OCI-M2 (cell line): Measurements from ENCODE around the gene NCOA5.
A peak's percentile ranks its signal among the peaks of the same experiment; 100 is the strongest.

Experiments
- DNase-seq: peaks from one replicate; lab custom pipeline; 2025; ENCODE audit not compliant: unreplicated experiment; lab: John Stamatoyannopoulos, UW

The NCOA5 gene

GRCh38 chr20:46044896-46045295 is 44.9 kb downstream of the NCOA5 start:
- DNase-seq: no peak

- no peak for DNase-seq
Observed at GRCh38 chr20:46043556-46043955, 46.2 kb downstream of the NCOA5 start.

GRCh38 chr20:46040902-46041535 is 48.7 kb downstream of the NCOA5 start:
- DNase-seq: peak; percentile 22

GRCh38 chr20:46037036-46037435 is 52.7 kb downstream of the NCOA5 start:
- no peak for DNase-seq

- no peak for DNase-seq
Observed at GRCh38 chr20:46036370-46036769, 53.4 kb downstream of the NCOA5 start.

DNA sequence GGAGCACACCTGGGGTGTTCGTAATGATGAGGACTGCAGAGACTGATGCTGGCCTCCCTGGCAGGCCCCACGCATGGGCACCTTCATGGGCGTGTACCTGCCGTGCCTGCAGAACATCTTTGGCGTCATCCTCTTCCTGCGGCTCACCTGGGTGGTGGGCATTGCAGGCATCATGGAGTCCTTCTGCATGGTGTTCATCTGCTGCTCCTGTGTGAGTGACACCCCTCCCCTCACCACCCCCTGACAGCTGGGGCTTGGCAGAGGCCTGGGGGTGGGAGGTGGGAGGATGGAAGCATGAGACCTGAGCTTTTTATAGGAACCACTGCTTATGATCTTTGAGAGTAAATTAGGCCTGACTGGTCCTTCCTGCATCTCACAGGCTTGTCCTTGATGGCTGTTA is 54.0 kb downstream of the NCOA5 start:
- DNase-seq: no peak

DNA sequence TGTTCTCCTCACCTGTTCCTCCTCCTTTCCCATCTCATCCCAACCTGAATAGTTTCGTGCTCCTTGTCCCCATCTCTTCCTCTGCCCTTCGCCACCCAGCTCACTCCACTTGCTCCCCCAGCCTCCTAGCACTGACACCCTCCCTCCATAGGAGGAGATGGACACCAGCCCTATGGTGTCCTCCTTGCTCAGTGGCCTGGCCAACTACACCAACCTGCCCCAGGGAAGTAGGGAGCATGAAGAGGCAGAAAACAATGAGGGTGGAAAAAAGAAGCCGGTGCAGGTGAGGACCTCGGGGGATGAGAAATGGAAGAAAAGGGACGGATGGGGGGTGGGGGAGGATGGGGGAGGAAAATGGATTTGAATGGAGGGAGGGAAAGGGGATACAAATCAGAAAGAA is 54.5 kb downstream of the NCOA5 start:
- DNase-seq: no peak

GRCh38 chr20:46034039-46034438 is 55.7 kb downstream of the NCOA5 start:
- no peak for DNase-seq

- DNase-seq: no peak
Observed at GRCh38 chr20:46031701-46032254, 58.0 kb downstream of the NCOA5 start.

GRCh38 chr20:46031014-46031569 is 58.7 kb downstream of the NCOA5 start:
- no peak for DNase-seq

GRCh38 chr20:46030284-46031013 is 59.3 kb downstream of the NCOA5 start:
- DNase-seq: no peak

- no peak for DNase-seq
Observed at GRCh38 chr20:46028772-46029371, 60.9 kb downstream of the NCOA5 start, which contains the start of gene SLC12A5. TSS of gene SLC12A5 (plus strand) at chr20:46029215. CDS start at chr20:46029345, 130 bp downstream.

DNA sequence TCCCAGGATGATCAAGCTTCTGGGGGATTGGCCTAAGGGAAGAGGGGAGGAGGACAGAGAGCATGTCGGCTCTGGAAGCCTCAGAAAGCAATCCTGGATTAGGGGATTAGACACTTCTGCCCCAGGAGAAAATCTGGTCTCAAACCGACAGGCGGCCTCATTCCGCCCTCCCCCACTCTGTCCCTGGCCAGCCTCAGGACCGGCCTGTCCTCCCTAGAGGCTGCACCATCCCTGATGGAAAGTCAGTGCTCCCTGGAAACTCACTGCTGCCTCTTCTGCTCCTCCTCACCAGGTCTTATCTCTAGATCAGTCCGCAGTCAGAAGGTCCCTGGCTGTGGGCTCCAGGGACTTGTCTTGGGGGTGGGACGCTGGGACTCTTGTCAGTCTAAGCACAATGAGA is 61.7 kb downstream of the NCOA5 start:
- no peak for DNase-seq

DNA sequence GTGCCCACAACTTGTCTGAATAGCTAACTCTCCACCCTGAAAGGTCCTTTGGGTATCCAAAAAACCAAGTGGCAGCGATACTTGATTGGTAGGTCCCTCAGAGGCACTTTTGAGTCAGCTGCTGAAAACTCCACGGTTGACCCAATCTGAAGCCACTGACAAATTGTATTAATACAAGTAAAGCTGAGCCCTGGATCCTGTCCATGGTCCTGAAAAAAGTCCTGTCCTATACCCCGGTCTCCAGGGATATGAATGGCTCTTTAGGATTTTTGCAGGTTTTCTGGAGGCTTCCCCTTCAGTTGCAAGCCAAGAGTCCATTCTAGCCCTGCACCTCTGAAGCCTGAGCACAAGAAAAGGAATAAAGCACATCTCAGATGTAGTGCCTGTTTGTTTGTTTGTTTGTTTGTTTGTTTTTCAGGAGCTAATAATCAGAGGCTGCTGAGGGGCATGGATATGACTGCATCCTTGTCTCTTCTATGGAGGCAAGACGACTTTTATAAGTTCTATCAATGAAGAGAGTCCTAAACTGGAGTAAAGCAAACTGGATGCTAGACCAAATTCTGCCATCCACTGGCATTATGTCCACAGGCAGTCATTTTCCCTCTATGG is 62.4 kb downstream of the NCOA5 start:
- peak; percentile 58 for DNase-seq

GRCh38 chr20:46025376-46025783 is 64.4 kb downstream of the NCOA5 start:
- no peak for DNase-seq

DNA sequence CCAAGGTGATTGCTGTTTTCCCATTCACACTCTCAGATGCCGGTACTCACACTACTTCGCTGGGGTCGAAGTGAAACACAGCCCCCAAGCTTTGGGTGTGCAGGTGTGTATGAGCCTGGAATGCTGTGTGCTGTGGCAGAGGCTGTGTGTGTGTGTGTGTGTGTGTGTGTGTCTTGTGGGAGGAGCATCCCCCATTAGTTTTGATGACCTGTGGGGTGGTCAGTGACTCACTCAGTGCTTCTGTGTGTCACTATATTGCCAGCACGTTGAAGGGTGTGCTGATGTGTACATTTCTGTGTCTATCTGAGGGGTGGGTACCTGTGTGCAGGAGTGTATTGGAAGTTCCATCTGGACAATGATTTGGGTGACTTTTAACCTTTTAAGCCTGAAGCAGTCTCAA is 65.8 kb downstream of the NCOA5 start:
- DNase-seq: no peak

DNA sequence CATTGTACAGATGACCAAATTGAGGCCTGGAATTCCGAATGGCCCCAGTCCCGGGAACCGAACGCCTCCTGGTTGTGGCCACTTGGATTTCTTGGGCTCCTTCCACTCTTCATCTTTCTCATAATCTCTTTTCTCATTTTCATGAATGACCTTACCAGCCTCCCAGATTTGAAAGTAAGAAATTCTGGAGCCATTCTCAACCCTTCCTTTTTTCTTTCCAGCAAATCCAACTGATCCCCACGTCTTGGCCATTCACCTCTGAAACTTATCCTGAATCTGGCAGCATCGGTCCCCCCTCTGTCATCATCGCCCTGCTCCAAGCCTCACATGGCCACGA is 66.6 kb downstream of the NCOA5 start:
- no peak for DNase-seq

- DNase-seq: peak; percentile 18
Observed at GRCh38 chr20:46022411-46023147, 67.2 kb downstream of the NCOA5 start.

DNA sequence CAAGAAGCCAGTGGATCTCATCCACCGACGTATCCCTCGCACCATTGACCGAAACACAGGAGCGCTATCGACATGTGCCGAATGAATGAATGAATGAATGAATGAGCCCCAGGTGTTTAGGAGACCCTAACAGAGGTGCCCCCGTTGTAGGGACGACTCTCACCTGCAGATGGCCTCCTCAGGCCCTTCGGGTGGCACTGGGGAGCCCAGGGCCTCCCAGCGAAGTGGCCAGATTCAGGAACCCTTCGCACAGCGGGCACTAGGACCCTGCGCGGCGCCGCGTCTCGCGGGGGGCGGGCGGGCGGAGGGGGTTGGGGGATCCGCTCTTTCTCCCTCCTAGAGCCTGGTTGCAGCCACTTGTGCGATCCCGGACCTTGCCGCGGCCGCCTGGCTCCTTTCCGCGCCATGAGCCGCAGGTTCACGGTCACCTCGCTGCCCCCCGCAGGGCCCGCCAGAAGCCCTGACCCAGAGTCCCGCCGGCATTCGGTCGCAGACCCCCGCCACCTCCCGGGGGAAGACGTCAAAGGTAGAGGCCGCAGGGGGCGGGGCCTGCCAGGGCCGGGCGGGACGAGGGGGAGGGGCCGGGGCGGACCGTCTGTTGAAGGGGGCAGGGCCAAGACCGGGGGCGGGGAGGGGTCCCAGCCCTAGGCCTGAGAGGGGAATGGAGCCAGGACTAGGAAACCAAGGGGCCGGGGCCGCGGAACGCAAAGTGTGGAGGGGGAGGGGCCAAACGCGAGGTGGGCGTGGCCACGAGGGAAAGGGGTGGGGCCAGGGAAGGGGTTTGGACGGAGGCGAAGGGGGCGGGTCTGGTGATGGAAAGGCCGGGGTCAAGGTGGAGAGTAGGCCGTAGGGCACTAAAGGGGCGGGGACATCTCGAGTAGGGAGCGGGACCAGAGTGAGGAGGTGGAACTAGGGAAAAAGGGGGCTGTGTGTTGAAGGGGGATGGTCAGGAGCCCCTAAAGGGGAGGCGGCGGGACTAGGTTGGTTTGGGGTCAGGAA is 68.1 kb downstream of the NCOA5 start:
- DNase-seq: peak; percentile 79
